Activated T-helper 1 cell treated with Interleukin-2 at 50 U/mL for 16 hours (primary cell): ENCODE data around the gene VIM.

Experiments used
- DNase-seq: peaks from one replicate; pipeline ENCODE4 v3.0.0-alpha.2; 2020; ENCODE audit warnings: low read depth

The VIM gene

GRCh38 chr10:17228091-17229015 lies at the start of gene VIM:
Gene VIM, plus strand, starts transcription at chr10:17228241. Its CDS starts 1,182 bp downstream, at chr10:17229423.
- peak; percentile 81 for DNase-seq

- DNase-seq: no peak
Observed at GRCh38 chr10:17179002-17179401, 49.0 kb upstream of the VIM start.

- DNase-seq: no peak
Observed at GRCh38 chr10:17181110-17181509, 46.9 kb upstream of the VIM start.

GRCh38 chr10:17181751-17182150 lies 46.3 kb upstream of the VIM start:
- no peak for DNase-seq

- no peak for DNase-seq
Observed at GRCh38 chr10:17183110-17183509, 44.9 kb upstream of the VIM start.

GRCh38 chr10:17185873-17186272 lies 42.2 kb upstream of the VIM start:
- DNase-seq: no peak

- DNase-seq: no peak
Observed at GRCh38 chr10:17188644-17189172, 39.3 kb upstream of the VIM start.

GRCh38 chr10:17190602-17191001 lies 37.4 kb upstream of the VIM start:
- DNase-seq: no peak

- no peak for DNase-seq
Observed at GRCh38 chr10:17195083-17195482, 33.0 kb upstream of the VIM start.

- DNase-seq: no peak
Observed at GRCh38 chr10:17196045-17196444, 32.0 kb upstream of the VIM start.

- no peak for DNase-seq
Observed at GRCh38 chr10:17196573-17196972, 31.5 kb upstream of the VIM start.

- no peak for DNase-seq
Observed at GRCh38 chr10:17199351-17199804, 28.7 kb upstream of the VIM start.

- no peak for DNase-seq
Observed at GRCh38 chr10:17200001-17200911, 27.8 kb upstream of the VIM start.

- peak; percentile 57 for DNase-seq
Observed at GRCh38 chr10:17200912-17201793, 26.9 kb upstream of the VIM start, which contains the start of gene TRDMT1. Gene TRDMT1, minus strand, starts transcription at chr10:17201672. Its CDS starts 38 bp downstream, at chr10:17201634.

- DNase-seq: no peak
Observed at GRCh38 chr10:17201794-17202116, 26.3 kb upstream of the VIM start.

GRCh38 chr10:17202506-17202905 lies 25.5 kb upstream of the VIM start:
- DNase-seq: no peak

GRCh38 chr10:17202999-17203398 lies 25.0 kb upstream of the VIM start:
- no peak for DNase-seq

GRCh38 chr10:17203416-17203815 lies 24.6 kb upstream of the VIM start:
- DNase-seq: no peak

- no peak for DNase-seq
Observed at GRCh38 chr10:17206210-17206709, 21.8 kb upstream of the VIM start.

- DNase-seq: no peak
Observed at GRCh38 chr10:17208476-17208875, 19.6 kb upstream of the VIM start.

GRCh38 chr10:17209302-17209701 lies 18.7 kb upstream of the VIM start:
- DNase-seq: no peak
